ENCODE results near the gene RASGRP1. TPM values are rescaled to one million over a fixed set of nuclear protein-coding genes. Genes with fewer than 3 reads are reported as not detected.
A peak's percentile ranks its signal among the peaks of the same experiment; 100 is the strongest.
"Not testable (repeated sequence)": the region's sequence is repeated elsewhere in the genome, so short reads cannot be mapped to it uniquely, and the experiment has no call there.

The RASGRP1 gene
- total RNA-seq, 2 experiments from 2014 or later: 105 to 106 TPM

DNA sequence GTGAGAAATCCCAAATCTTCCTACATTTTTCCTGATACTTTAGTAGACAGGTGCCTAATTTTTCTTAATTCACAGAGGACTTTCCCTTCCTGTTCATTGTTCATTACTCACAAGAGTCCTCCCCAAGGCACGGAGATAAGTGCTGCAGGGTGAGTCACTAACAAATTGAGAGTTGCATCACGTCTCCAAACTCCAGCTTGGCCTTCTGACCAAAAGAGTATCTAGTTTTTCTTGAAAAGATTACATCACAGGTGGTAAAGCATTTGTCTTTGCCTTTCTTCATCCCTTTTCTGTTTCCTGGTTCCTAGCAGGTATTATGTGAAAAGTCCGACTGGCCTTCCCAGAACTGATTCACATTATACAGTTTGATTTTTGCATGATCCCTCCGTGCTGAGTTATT lies 24.9 kb upstream of the RASGRP1 start:
- POLR2A ChIA-PET: interaction anchor here (1.1 to 2.9 kb wide), 4 partner anchors 9 to 26 kb away, joined by 3 to 8 read pairs (median 4); no protein-coding TSS in a partner anchor
- H3K27me3 Mint-ChIP-seq: no peaks in the 10 kb centered on the region
- peak overlapping the region; percentile 12 for H3K27ac Mint-ChIP-seq
- peaks cover 28% of the 10 kb centered on the region for H3K4me1 Mint-ChIP-seq (ENCODE audit: low read depth)
- TF ChIP-seq, protein P1, sequence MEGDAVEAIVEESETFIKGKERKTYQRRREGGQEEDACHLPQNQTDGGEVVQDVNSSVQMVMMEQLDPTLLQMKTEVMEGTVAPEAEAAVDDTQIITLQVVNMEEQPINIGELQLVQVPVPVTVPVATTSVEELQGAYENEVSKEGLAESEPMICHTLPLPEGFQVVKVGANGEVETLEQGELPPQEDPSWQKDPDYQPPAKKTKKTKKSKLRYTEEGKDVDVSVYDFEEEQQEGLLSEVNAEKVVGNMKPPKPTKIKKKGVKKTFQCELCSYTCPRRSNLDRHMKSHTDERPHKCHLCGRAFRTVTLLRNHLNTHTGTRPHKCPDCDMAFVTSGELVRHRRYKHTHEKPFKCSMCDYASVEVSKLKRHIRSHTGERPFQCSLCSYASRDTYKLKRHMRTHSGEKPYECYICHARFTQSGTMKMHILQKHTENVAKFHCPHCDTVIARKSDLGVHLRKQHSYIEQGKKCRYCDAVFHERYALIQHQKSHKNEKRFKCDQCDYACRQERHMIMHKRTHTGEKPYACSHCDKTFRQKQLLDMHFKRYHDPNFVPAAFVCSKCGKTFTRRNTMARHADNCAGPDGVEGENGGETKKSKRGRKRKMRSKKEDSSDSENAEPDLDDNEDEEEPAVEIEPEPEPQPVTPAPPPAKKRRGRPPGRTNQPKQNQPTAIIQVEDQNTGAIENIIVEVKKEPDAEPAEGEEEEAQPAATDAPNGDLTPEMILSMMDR (IDR thresholded peaks at IDR 0.05): no peak
- DNase-seq (peak; percentile 51), ATAC-seq (peak; percentile 79)
- H3K36me3 Mint-ChIP-seq (ENCODE audit: low read depth): peaks cover 5% of the 10 kb centered on the region
- H3K4me3 Mint-ChIP-seq: no peak overlapping the region
- intact Hi-C loops (cut with micrococcal nuclease): no loop called here
- H3K9me3 Mint-ChIP-seq: peaks cover 6% of the 10 kb centered on the region
- CTCF ChIA-PET: interaction anchor here (0.7 to 3.1 kb wide), 4 partner anchors 9 to 26 kb away, joined by 3 to 20 read pairs (median 5); partner anchors contain the start of gene RASGRP1

DNA sequence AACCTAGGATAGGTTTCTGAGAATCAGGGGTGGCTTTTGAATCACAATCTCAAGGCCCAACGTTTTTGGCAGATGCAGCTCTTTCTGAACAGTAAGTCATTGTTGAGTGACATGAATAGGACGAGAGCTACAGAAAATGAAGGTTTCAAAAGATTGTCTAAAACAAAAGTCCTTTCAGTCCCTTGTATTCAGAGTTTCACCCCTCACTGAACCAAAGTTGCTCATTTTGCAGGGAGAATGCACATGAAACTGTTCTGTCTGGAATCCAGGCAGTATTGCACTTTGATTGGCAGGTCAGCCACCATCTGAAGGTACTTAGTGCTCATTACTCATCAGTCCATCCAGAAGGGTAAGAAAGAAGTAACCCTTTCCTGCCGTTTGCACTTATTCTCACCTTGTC lies 24.1 kb upstream of the RASGRP1 start:
- H3K4me1 Mint-ChIP-seq (ENCODE audit: low read depth): peaks cover 28% of the 10 kb centered on the region
- TF ChIP-seq, protein P1 (IDR thresholded peaks at IDR 0.05): no peak
- POLR2A ChIA-PET: interaction anchor here (1.2 to 2.9 kb wide), 2 partner anchors 14 to 22 kb away, joined by 3 to 8 read pairs; no protein-coding TSS in a partner anchor
- CTCF ChIA-PET: interaction anchor here (1.0 to 3.1 kb wide), 4 partner anchors 18 to 102 kb away, joined by 4 to 20 read pairs (median 5); partner anchors contain the start of gene RASGRP1
- no peaks in the 10 kb centered on the region for H3K27me3 Mint-ChIP-seq
- H3K36me3 Mint-ChIP-seq (ENCODE audit: low read depth): peaks cover 5% of the 10 kb centered on the region
- ATAC-seq: no peak
- H3K9me3 Mint-ChIP-seq: peaks cover 6% of the 10 kb centered on the region
- H3K4me3 Mint-ChIP-seq: no peak overlapping the region
- DNase-seq: no peak
- intact Hi-C loops (cut with micrococcal nuclease): no loop called here
- no peak overlapping the region for H3K27ac Mint-ChIP-seq

DNA sequence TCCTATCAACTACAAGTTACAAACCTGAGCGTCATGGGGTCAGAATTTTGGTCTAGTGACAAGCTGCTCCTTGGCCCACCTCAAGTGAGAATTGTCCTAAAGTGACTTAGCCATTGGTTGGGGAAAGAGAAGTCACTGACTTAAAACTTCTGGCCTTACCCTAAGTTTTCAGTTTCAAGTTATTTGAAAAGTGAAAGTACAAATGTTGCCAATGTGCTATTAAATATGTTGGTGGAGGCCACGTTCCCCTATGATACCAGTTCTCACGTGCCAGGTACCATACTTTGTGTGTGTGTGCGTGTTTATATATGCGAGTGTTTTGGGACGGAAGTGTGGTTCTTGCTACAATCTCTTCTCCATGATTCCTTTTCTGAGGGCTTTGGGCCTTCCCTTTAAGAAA lies 22.6 kb upstream of the RASGRP1 start:
- Mint-ChIP-seq H3K9me3 (peaks cover 8% of the 10 kb centered on the region), H3K27me3 (no peaks in the 10 kb centered on the region), H3K4me1 (ENCODE audit: low read depth) (peaks cover 28% of the 10 kb centered on the region), H3K4me3 (peak overlapping the region; percentile 13), H3K36me3 (ENCODE audit: low read depth) (peaks cover 5% of the 10 kb centered on the region), H3K27ac (peak overlapping the region; percentile 73)
- POLR2A ChIA-PET: interaction anchor here (0.9 to 2.9 kb wide), 4 partner anchors 13 to 83 kb away, joined by 3 to 8 read pairs (median 6); partner anchors contain the start of gene RASGRP1
- ATAC-seq: peak; percentile 70
- peak; percentile 25 for DNase-seq
- CTCF ChIA-PET: interaction anchor here (0.7 to 3.1 kb wide), 8 partner anchors 9 to 120 kb away, joined by 3 to 20 read pairs (median 4); partner anchors contain the start of gene RASGRP1
- intact Hi-C loops (cut with micrococcal nuclease): no loop called here
- TF ChIP-seq, protein P1 (IDR thresholded peaks at IDR 0.05): no peak

DNA sequence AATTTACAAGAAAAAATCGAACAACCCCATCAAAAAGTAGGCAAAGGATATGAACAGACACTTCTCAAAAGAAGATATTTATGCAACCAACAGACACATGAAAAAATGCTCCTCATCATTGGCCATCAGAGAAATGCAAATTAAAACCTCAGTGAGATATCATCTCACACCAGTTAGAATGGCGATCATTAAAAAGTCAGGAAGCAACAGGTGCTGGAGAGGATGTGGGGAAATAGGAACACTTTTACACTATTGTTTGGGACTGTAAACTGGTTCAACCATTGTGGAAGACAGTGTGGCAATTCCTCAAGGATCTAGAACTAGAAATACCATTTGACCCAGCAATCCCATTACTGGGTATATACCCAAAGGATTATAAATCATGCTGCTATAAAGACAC lies 21.4 kb upstream of the RASGRP1 start:
- ATAC-seq; H3K27ac Mint-ChIP-seq; H3K36me3 Mint-ChIP-seq (ENCODE audit: low read depth); CTCF ChIA-PET; H3K27me3 Mint-ChIP-seq; intact Hi-C loops (cut with micrococcal nuclease); H3K4me3 Mint-ChIP-seq; DNase-seq; H3K9me3 Mint-ChIP-seq: not testable (repeated sequence)
- peaks cover 28% of the 10 kb centered on the region for H3K4me1 Mint-ChIP-seq (ENCODE audit: low read depth)
- POLR2A ChIA-PET: interaction anchor here (1.4 kb wide), 1 partner anchor 23 kb away, joined by 8 read pairs; the partner anchor contains the start of gene RASGRP1

DNA sequence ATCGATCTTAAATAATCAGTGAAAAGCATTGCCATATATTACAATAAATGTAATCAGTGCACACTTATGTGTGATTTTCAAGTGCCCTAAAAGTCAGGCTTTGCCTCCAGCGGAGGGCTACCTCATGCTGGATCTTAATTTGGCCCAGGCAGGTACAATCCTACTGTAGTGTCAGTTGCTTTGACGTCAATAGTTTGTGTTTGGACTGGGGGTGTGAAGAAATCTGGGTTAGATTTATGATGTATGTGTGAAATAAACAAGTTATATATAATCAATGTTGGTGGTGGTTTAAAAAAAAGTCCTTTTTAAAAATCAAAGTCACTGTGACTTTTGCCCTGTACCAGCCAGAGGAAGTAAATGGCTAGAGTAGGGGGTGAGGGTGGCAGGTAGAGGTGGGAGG lies 14.0 kb upstream of the RASGRP1 start:
- Mint-ChIP-seq H3K27me3 (no peaks in the 10 kb centered on the region), H3K4me3 (no peak overlapping the region), H3K27ac (no peak overlapping the region), H3K36me3 (ENCODE audit: low read depth) (no peaks in the 10 kb centered on the region), H3K4me1 (ENCODE audit: low read depth) (peaks cover 33% of the 10 kb centered on the region), H3K9me3 (peaks cover 2% of the 10 kb centered on the region)
- no peak for DNase-seq
- ChIA-PET POLR2A (interaction anchor here (2.3 kb wide), 1 partner anchor 33 kb away, joined by 6 read pairs; no protein-coding TSS in a partner anchor), CTCF (interaction anchor here (0.7 to 1.3 kb wide), 4 partner anchors 8 to 113 kb away, joined by 3 to 5 read pairs (median 4); partner anchors contain the start of gene RASGRP1)
- intact Hi-C loops (cut with micrococcal nuclease): no loop called here
- TF ChIP-seq, protein P1 (IDR thresholded peaks at IDR 0.05): no peak
- ATAC-seq: peak; percentile 34
